Stimulated activated naive CD4-positive, alpha-beta T cell (primary cell): Measurements from ENCODE around the gene C16orf78.

ENCODE experiments used
- DNase-seq, 6 experiments: peaks; one replicate each; lab custom pipeline; 2025; lab: John Stamatoyannopoulos, UW

The C16orf78 gene

DNA sequence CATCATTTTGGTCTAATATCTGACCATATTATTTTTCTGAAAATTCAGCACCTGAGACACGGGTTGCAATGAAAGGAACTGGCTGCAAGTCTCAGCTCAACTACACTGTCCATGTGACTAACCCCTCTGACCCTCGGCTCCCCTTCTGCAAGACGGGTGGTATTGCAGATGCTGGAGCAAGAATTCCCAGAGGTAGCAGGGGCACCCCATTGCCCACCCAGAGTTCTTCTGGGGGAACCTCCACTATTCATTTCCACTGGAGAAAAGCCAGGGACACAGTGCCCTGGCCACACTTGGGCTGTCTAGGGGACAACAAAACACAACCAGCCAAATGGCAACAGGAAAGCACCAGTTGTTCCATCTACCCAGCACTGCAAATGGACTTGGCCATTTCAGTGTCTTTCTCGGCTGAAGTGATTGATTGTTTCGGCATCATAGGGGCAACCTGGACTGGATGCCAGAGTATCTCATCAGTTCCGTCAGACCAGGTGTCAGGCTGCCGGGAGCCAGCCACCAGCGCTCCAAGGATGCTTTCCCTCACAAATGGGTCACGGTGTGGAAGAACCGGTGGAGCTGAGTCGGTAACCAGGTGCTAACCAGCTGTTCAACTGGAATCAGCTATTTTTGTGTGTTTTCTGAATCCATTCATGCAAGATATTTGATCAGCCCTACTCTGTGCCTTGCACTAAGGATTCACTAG is 58.1 kb downstream of the C16orf78 start:
- DNase-seq: no peak

DNA sequence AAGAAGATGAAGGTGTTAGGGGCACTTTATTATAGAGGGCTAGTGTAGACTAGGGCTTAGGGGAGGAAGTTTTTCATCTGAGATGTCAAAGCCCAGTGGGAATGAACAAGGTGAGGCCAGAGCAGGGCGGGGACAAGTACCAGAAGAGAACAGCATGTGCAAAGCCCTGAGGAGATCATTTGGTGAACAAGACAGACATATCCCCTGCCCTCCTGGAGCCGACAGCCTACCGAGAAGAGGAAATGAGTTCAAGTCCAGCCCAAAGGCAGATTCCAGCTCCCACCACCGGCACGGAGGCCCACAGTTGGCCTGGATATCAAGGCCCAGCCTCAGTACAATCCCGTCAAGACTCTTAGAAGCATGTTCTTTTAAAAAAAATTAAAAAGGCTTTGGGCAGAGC is 61.1 kb downstream of the C16orf78 start:
- DNase-seq: no peak

DNA sequence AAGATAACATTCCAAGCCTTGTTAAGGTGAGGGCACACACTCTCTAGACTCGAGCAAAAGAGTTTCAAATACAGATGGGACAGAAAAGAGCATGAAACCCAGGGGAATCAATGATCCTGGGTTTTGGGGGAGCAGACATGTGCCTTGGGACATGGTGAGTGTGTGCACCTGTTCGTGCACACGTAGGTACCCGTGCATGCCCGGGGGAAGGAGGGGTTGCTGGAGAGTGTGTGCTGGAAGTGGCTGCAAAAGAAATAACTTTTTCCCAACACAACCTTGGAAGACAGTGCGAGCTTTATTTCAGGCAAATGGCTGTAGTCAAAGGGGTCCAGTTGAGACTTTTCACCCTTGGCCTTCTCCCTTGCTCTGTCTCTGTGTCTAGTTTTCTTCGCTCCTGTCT is 62.6 kb downstream of the C16orf78 start:
- no peak for DNase-seq

DNA sequence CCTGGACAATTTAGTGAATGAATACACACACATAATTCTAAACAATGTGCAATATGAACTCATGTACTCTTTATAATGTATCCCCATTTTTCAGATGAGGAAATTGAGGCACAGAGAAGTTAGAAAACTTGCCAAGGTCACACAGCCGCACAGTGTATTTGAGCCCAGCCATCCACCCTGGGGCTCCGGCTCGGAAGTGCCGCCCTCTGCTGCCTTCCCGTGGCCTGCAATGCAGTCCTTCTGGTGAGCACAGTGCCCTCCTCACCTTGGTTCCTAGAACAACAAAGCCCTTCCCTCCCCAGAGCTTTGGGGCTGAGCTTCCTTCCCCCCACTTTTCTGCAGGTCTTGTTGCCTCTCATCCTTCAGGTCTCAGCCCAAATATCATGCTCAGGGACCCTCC is 63.7 kb downstream of the C16orf78 start:
- DNase-seq: no peak

DNA sequence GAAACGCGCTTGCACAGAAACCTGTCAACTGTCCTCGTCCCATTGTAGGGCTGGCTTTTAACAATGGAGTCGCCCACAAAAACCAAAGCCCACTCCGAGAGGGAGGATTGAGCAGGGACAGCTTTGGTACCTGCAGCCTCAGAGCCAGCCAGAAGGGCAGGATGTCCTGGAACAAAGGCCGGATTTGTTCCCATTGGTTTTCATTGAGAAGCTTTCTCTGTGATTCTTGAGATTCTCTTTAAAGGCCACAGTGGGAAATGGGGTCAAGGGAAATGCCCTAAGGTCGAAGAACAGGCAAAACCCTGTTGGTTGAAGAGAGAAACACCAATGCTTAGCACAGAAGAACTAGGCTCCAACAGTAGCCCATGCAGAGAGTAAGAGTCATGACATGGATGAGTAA is 65.4 kb downstream of the C16orf78 start:
- DNase-seq: no peak

DNA sequence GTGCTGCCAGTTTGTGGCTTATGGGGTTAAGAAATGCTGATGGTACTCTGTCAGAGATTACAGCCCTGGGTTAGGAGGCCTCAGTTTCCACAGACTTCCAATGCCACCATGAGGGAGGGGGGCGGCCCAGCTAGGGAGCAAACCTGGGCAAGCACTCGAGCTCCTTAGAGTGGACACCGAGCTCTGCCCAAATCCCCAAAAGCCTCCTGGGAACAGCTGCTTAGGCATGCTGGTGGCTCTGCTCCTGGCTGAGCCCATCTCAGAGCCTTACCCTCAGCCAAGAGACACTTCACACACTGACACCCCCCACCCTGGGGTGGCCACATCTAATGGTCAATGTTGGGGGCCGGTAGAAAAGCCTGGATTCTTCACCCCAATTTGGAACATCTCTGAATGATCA is 66.1 kb downstream of the C16orf78 start:
- DNase-seq: no peak

DNA sequence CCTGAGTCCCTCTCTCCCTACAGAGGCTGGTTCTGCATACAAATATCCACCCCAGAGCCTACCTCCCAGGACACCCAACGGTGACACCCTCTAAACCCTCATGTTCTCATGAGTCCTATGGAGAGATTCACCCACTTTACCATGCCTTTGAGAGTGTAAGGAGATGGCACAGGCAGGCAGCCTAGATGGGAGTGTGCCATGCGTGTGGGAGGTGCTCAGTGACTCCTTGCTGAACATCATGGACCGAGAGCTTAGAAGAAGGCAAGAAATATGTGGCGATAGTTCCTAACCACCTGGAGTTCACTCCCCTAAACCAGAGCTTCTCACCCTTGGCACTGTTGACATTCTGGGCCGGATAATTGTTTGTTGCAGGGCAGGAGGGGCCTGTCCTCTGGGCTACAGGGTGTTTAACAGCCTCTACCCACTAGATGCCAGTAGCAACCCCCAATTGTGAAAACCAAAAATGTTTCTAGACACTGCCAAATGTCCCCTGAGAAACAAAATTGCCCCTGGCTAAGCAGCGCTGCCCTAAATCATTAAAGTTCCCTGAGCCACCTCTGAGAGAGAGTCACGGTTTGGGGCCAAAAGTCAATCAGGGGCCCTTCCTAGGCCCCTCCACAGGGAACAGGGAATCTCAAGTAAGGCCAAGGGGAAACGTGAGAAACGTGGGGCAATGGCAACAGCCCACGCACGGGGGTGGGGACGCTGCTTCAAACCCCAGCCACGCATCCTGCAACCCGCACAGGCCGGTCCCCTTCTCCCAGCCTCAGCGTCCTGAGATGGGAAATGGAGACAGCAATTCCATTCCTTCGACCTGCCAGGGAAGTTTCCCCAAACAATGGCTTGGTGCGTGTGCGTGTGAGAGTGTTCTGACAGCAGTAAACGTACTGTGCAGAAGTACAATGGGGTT is 66.8 kb downstream of the C16orf78 start:
- DNase-seq: no peak

DNA sequence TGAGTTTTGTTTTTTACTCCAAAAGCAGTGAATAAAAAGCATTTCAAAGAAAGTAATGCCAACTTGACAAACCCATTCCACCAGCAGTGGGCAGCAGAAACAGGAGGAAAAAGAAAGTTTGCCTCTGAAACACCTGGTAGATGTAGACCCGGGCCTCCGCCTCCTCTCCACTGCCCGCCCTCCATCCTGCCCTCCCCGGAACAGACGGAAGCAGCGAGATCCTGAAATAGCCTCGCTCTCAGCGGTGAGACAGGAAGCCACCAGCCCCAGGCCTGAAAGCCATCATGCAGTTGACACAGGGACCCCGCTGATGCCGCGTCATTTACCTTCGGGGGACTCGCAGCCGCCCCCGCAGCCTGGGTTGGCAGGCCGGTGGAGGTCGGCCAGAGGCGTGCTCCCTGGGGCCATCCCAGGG is 67.8 kb downstream of the C16orf78 start:
- peak; percentile 55 to 85 (median 76) for DNase-seq

DNA sequence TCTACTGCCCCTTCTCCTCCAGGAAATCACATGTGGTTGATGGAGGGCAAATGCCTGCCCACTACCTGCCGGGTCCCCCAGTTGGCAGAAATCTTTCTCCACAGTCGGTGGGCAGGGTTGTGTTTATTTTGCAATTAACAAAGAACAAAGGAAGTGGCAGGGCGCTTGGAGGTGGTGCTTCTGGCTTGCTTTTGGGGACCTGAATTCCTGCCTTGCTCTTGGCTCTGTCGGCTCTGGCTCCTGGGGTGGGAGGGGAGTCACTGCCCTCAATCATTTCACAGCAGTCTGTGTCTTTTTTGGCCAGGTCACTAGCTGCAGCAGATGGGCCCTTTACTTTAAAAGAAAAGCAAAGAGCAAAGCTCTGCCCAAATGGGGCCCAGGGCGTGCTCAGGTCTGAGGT is 69.2 kb downstream of the C16orf78 start:
- no peak for DNase-seq

DNA sequence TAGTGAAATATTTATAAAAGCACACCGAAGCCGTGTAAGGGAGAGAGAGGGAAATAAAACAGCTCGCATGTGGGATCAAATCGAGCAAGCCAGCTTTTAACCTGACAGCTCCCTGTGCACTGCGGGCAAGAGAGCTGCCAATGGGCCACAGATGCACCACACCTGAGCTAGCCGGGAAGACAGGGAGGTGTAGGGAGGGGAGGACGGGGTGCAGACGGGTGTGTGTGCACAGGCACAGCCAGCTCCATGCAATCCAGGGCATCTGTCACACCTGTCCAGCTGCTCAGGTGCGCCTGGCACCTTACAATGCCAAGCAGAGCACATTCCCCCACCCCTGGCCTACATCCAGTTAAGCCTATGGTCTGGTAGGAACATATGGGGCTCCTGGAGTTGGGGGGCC is 70.0 kb downstream of the C16orf78 start:
- no peak for DNase-seq

DNA sequence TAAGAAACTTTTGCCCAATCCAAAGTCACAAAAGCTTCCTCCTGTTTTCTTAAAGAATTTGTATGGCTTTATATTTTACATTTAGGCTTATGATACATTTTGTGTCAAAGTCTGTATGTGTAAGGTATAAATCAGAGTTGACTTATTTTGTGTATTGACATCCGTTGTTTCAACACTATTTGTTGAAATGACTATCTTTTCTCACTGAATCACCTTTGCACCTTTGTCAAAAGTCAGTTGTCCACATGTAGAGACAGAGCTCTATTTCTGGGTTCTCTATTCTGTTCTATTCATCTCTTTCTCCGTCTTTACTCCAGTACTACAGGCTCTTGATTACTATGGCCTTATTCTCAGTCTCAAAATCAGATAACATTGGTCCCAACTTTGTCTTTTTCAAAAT is 73.2 kb downstream of the C16orf78 start:
- DNase-seq: no peak
